RWPE2 (cell line): Measurements from ENCODE around the gene JAML.

Source experiments
- ATAC-seq: fragments of 200-7000 bp; cut with Tn5 transposase; 3 replicates; pipeline ENCODE4 v1.9.1; 2021; ENCODE audit warnings: low read depth
- DNase-seq: peaks from one replicate; pipeline ENCODE4 v3.0.0-alpha.2; 2020; ENCODE audit warnings: low spot score
- H3K27ac ChIP-seq: fragments of 450-650 bp; 2 replicates; pipeline ENCODE4 v1.5.1; 2017; ENCODE audit warnings: mild to moderate bottlenecking; ENCODE audit not compliant: poor library complexity, severe bottlenecking
- H3K27me3 ChIP-seq: fragments of 250-450 bp; sonication (Bioruptor Pico); 2 replicates; pipeline ENCODE4 v1.5.1; 2021; ENCODE audit warnings: mild to moderate bottlenecking, moderate library complexity; ENCODE audit not compliant: insufficient read depth, poor library complexity, severe bottlenecking
- H3K36me3 ChIP-seq: fragments of 250-450 bp; sonication (Bioruptor Pico); 2 replicates; pipeline ENCODE4 v1.5.1; 2020; ENCODE audit warnings: low read depth, mild to moderate bottlenecking, moderate library complexity
- H3K4me1 ChIP-seq: fragments of 250-450 bp; sonication (Bioruptor Pico); 2 replicates; pipeline ENCODE4 v1.5.1; 2021; ENCODE audit warnings: mild to moderate bottlenecking, moderate library complexity; ENCODE audit not compliant: insufficient read depth, poor library complexity, severe bottlenecking
- H3K4me3 ChIP-seq: fragments of 250-450 bp; sonication (Bioruptor Pico); 2 replicates; pipeline ENCODE4 v1.5.1; 2021; ENCODE audit warnings: mild to moderate bottlenecking, moderate library complexity; ENCODE audit not compliant: severe bottlenecking
- H3K9me3 ChIP-seq: fragments of 250-450 bp; sonication (Bioruptor Pico); 2 replicates; pipeline ENCODE4 v1.5.1; 2021; ENCODE audit warnings: mild to moderate bottlenecking, moderate library complexity; ENCODE audit not compliant: severe bottlenecking
- TF ChIP-seq, protein P1 (sequence below): fragments of 450-650 bp; IDR thresholded peaks from one replicate; pipeline ENCODE4 v1.5.1; 2017; ENCODE audit warnings: mild to moderate bottlenecking, moderate library complexity; ENCODE audit not compliant: poor library complexity, severe bottlenecking

JAML gene

DNA sequence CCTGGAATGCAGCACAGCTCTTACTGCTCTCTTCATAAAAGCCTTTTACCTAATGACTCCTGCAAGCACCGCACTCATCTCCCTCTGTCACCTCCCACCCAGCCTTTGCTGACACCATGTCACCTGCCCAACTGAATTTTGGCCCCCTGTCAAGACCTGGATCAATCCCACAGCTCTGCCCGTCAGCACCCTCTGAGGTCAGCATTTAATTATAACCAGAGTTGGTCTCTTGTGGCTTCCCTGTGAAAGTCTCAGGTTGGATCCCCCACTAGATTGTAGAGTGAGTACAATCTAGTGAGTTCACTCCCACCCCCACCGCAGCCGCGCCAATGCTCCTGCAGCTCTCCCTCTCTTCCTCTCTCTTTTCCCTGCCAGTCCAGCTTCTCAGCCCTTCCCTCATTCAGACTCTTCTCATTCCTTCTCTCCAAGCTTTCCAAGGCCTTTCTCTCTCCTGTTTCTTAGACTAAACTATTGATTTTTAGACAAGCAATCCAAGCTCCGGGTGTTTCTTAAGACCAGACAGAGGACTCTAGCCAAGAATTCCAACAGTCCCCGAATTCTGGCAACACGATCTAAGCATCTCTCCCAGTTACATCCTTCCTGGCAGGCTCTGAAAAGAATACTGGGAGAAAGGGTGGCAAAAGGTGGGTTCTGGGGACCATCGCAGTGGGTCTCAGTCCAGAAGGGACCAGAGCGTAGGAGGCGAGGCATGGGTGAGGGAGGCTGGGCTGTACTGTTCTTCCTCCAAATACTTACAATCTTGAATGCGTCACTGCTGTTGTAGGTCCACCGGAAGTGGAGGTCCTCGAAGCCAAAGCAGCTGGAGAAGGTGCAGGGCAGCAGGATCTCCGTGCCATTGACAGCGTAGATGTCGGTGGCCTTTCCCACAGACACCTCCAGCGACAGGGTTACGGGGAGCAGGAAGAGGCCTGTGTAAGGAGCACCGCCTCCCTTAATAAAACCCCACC is 80.2 kb downstream of the JAML start:
- Histone ChIP-seq H3K36me3 (no peaks in the 10 kb centered on the region), H3K27me3 (no peaks in the 10 kb centered on the region), H3K4me3 (no peak overlapping the region), H3K27ac (no peak overlapping the region), H3K4me1 (no peaks in the 10 kb centered on the region), H3K9me3 (no peaks in the 10 kb centered on the region)
- TF ChIP-seq, protein P1, sequence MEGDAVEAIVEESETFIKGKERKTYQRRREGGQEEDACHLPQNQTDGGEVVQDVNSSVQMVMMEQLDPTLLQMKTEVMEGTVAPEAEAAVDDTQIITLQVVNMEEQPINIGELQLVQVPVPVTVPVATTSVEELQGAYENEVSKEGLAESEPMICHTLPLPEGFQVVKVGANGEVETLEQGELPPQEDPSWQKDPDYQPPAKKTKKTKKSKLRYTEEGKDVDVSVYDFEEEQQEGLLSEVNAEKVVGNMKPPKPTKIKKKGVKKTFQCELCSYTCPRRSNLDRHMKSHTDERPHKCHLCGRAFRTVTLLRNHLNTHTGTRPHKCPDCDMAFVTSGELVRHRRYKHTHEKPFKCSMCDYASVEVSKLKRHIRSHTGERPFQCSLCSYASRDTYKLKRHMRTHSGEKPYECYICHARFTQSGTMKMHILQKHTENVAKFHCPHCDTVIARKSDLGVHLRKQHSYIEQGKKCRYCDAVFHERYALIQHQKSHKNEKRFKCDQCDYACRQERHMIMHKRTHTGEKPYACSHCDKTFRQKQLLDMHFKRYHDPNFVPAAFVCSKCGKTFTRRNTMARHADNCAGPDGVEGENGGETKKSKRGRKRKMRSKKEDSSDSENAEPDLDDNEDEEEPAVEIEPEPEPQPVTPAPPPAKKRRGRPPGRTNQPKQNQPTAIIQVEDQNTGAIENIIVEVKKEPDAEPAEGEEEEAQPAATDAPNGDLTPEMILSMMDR = no peak
- DNase-seq (no peak), ATAC-seq (no peak)
